Measurements from ENCODE around the gene TENT4A. TPM values are rescaled to one million over a fixed set of nuclear protein-coding genes. Genes with fewer than 3 reads are reported as not detected.
A peak's percentile ranks its signal among the peaks of the same experiment; 100 is the strongest.

Gene TENT4A
- total and polyA plus RNA-seq, 8 donors = 17.1 to 38.2 (median 31.4) TPM

DNA sequence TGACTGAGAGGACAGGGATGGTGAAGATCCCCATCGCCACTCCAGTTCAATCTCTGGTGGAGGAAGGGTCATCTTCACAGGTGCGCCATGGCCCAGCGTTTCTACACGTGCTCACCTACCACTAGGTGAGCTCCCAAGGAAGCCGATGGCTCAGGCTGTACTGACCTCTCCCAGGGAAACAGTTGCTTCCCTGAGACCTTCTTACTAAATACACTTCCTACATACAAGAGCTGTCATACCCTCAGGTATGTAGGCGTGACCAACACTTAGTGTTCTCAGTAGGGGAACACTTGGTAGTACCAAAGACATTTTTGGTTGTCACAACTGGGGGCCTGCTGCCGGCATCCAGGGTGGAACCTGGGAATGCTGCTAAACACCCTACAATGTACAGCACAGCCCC lies 75.2 kb downstream of the TENT4A start:
- no peak overlapping the region for H3K27ac ChIP-seq
- ATAC-seq (no peak), DNase-seq (no peak)
- peaks cover 0 to 20% of the 10 kb centered on the region in 2 donors for H3K27me3 ChIP-seq
- H3K36me3 ChIP-seq = no peaks in the 10 kb centered on the region
- H3K4me3 ChIP-seq = no peak overlapping the region
- H3K4me1 ChIP-seq = peaks cover 0 to 5% of the 10 kb centered on the region in 2 donors
- no peaks in the 10 kb centered on the region for H3K9me3 ChIP-seq
- intact Hi-C loops (cut with DNase I) = no loop called here
- TF ChIP-seq, protein P1, sequence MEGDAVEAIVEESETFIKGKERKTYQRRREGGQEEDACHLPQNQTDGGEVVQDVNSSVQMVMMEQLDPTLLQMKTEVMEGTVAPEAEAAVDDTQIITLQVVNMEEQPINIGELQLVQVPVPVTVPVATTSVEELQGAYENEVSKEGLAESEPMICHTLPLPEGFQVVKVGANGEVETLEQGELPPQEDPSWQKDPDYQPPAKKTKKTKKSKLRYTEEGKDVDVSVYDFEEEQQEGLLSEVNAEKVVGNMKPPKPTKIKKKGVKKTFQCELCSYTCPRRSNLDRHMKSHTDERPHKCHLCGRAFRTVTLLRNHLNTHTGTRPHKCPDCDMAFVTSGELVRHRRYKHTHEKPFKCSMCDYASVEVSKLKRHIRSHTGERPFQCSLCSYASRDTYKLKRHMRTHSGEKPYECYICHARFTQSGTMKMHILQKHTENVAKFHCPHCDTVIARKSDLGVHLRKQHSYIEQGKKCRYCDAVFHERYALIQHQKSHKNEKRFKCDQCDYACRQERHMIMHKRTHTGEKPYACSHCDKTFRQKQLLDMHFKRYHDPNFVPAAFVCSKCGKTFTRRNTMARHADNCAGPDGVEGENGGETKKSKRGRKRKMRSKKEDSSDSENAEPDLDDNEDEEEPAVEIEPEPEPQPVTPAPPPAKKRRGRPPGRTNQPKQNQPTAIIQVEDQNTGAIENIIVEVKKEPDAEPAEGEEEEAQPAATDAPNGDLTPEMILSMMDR (IDR thresholded peaks at IDR 0.05) = no peak

DNA sequence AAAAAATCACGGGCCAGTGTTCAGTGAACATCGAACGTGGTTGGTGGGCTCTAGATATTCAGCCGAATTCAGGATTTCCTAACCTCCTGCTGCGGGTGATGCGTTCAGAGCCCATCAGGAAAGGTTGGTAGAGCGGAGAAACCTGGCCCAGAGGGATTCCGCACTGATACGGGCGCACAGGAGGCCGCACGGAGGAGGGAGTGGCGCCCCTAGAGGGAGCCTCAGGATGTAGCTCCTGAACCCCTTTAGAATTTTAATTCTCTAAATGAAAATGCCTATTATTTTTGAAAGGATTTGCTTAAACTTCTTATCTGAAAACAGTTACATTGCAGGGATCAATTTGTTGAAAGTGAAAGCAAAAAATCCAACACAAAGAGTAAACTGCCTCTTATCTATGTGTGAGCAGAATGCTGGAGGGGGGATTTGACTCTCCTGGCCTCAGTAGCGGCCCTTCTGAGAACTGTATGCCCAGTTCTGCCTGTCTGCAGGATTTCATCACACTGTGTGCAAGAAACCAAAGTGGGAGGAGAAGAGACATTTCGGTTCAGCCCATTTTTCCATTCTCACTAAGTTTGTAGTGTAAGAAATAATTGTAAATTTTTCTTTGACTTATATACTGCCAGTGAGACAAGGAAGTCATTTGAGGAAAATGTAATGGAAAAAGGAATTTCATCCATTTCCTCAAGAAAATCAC lies 75.9 kb downstream of the TENT4A start:
- H3K27ac ChIP-seq = no peak overlapping the region
- ATAC-seq = peak; percentile 40
- intact Hi-C loops (cut with DNase I) = no loop called here
- H3K36me3 ChIP-seq = no peaks in the 10 kb centered on the region
- H3K4me3 ChIP-seq = no peak overlapping the region
- peaks cover 0 to 23% of the 10 kb centered on the region in 2 donors for H3K27me3 ChIP-seq
- H3K9me3 ChIP-seq = no peaks in the 10 kb centered on the region
- TF ChIP-seq, protein P1 (IDR thresholded peaks at IDR 0.05) = no peak
- H3K4me1 ChIP-seq = peaks cover 0 to 5% of the 10 kb centered on the region in 2 donors
- DNase-seq = no peak

DNA sequence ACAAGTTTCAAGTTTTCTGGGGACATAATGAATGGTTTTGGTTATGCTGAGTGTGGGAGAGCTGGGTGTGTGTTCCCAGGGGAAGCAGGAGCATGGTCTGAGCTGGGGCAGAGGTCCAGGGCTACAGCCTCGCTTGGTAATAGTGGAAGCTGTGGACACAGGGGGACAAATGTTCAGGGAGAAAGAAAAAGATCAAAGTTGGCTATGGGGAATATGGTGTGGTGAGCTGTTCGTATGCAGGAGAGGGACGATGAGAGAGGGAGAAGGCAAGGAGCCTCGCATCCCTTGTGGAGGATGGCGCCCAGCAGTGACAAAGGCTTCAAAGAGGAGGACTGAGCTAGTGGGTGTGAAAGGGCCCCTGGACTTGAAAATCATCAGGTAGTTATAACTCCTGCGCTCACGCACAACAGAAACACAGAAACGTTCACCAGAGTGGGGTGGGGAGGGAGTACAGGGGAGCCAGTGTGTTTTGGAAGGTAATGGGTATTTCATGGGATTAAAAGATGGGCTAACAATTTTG lies 77.2 kb downstream of the TENT4A start:
- DNase-seq = no peak
- no peak for ATAC-seq
- intact Hi-C loops (cut with DNase I) = no loop called here
- H3K4me1 ChIP-seq = peaks cover 0 to 5% of the 10 kb centered on the region in 2 donors
- no peaks in the 10 kb centered on the region for H3K9me3 ChIP-seq
- H3K27ac ChIP-seq = no peak overlapping the region
- no peak overlapping the region for H3K4me3 ChIP-seq
- H3K36me3 ChIP-seq = no peaks in the 10 kb centered on the region
- peaks cover 0 to 23% of the 10 kb centered on the region in 2 donors for H3K27me3 ChIP-seq
- TF ChIP-seq, protein P1 (IDR thresholded peaks at IDR 0.05) = no peak

DNA sequence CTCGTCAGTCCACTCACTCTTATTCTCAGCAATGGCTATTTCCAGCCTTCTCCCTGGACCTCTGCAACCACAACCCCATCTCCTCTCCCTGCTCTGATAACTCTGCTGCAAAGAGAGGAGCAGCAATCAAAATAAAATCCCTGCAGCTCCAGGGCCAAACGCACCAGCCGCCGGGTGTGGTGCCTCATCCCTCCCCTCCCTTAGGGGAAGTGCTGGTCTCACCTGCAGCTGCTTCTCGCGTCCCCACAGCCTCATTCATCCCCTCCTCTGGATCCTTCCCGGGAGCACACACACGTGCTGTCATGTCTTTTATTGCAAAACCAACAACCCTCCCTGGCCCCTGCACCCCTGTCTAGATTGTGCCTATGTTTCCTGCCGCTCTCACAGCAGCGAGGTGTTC lies 77.8 kb downstream of the TENT4A start:
- intact Hi-C loops (cut with DNase I) = no loop called here
- H3K27ac ChIP-seq = no peak overlapping the region

DNA sequence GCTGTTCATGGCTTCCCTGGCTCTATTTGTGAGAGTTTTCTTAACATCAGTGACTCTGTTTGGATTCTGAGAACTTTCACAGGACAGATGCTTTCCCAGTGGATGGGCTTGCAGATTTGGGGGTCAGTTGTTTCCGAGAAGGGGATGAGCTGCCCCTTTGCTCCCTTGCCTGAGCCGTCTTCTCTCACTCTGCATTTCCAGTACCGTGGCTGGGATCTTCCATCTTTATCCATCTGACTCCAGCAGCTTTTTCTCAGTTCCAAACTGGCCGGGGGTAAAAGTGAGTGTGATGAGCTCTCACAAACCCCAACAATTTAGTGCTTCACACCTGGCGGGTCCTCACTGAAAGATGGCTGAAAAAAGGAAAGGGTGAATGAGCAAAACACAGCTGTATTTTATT lies 79.1 kb downstream of the TENT4A start:
- no peaks in the 10 kb centered on the region for H3K9me3 ChIP-seq
- no peak overlapping the region for H3K27ac ChIP-seq
- peaks cover 0 to 23% of the 10 kb centered on the region in 2 donors for H3K27me3 ChIP-seq
- intact Hi-C loops (cut with DNase I) = no loop called here
- no peaks in the 10 kb centered on the region for H3K36me3 ChIP-seq
- TF ChIP-seq, protein P1 (IDR thresholded peaks at IDR 0.05) = no peak
- no peak overlapping the region for H3K4me3 ChIP-seq
- peaks cover 0 to 5% of the 10 kb centered on the region in 2 donors for H3K4me1 ChIP-seq
- ATAC-seq = no peak
- DNase-seq = no peak

More for the DNA sequence above, 77.8 kb downstream of the TENT4A start:
- Histone ChIP-seq H3K4me3 (no peak overlapping the region), H3K9me3 (no peaks in the 10 kb centered on the region), H3K27me3 (peaks cover 0 to 23% of the 10 kb centered on the region in 2 donors), H3K36me3 (no peaks in the 10 kb centered on the region), H3K4me1 (peaks cover 0 to 5% of the 10 kb centered on the region in 2 donors)
- no peak for ATAC-seq
- DNase-seq = no peak
- TF ChIP-seq, protein P1 (IDR thresholded peaks at IDR 0.05) = no peak

All from left lung (tissue), 10 donors.